ENCODE results near the gene KCNMA1. TPM values are rescaled to one million over a fixed set of nuclear protein-coding genes. Genes with fewer than 3 reads are reported as not detected.

Gene KCNMA1
- total and polyA plus RNA-seq, 9 of the 15 experiments (the other 6 are each of a cell fraction or from before 2014, with no cell fraction given): 0.01 to 0.95 (median 0.15) TPM; not detected in 4

DNA sequence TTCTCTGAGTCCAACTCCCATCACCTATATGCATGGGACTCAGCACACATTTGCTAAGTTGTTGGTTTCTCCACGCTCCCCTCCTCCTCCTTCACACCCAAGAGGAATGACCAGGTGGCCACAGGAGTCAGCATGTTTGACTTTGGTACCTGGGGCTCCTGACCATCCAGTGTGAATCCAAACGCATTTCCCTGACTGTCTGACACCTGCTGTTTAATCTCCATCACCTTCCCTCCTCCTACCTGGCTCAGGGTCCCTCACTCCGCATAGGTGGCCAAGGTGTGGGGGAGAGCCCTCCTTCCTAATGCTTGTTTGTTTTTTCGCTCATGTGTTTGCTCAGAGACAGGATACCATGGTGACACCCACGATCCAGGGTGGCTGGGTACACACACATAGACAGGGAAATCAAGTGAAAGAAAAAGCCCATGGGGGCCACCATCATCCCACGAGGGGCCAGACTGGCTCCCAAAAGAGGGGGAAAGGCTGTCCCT, 194.9 kb downstream of the KCNMA1 start (continued):
- TF ChIP-seq, protein P1, sequence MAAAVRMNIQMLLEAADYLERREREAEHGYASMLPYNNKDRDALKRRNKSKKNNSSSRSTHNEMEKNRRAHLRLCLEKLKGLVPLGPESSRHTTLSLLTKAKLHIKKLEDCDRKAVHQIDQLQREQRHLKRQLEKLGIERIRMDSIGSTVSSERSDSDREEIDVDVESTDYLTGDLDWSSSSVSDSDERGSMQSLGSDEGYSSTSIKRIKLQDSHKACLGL (CRISPR knock-in tag; IDR thresholded peaks at IDR 0.05; ENCODE audit: borderline replicate concordance, poor library complexity, severe bottlenecking): no peak
- TF ChIP-seq SAP30 (IDR thresholded peaks at IDR 0.05; ENCODE audit: borderline replicate concordance, insufficient read depth, low read depth, low read length, poor library complexity, severe bottlenecking) (no peak), ETV6 (IDR thresholded peaks at IDR 0.05; ENCODE audit: borderline replicate concordance in 1 of 2, low read depth in 2 of 2, low read length in 1 of 2) (no peak), ETV6 (CRISPR knock-in tag; IDR thresholded peaks at IDR 0.05; ENCODE audit: borderline replicate concordance) (no peak), TCF3 (CRISPR knock-in tag; IDR thresholded peaks at IDR 0.05) (no peak), ZNF436 (CRISPR knock-in tag; IDR thresholded peaks at IDR 0.05) (no peak), SAFB (IDR thresholded peaks at IDR 0.05; ENCODE audit: borderline replicate concordance, low read depth, low read length) (no peak), XRCC5 (IDR thresholded peaks at IDR 0.05; ENCODE audit: low read depth, low read length) (no peak)

- ChIA-PET POLR2A (no interaction called here), CTCF (ENCODE audit: low intra/inter-chr PET ratio) (no interaction called here)
- H3K36me3 ChIP-seq (ENCODE audit: control insufficient read depth, insufficient read depth, low read length): no peaks in the 10 kb centered on the region
- DNase-seq (ENCODE audit: extremely low read depth in 1 of 4, low spot score in 3 of 4) (no peak), ATAC-seq (no peak), FAIRE-seq (no peak)
- H3K9ac ChIP-seq (ENCODE audit: insufficient read depth in 1 of 2, low read depth in 2 of 2, low read length in 2 of 2): no peak overlapping the region
- in situ Hi-C loops (cut with MboI): no loop called here
- no peaks in the 10 kb centered on the region for H3K4me1 ChIP-seq (replicated peaks in 1 of 2; ENCODE audit: control insufficient read depth in 2 of 2, insufficient read depth in 2 of 2, low read length in 2 of 2)
- TF ChIP-seq, protein P2, sequence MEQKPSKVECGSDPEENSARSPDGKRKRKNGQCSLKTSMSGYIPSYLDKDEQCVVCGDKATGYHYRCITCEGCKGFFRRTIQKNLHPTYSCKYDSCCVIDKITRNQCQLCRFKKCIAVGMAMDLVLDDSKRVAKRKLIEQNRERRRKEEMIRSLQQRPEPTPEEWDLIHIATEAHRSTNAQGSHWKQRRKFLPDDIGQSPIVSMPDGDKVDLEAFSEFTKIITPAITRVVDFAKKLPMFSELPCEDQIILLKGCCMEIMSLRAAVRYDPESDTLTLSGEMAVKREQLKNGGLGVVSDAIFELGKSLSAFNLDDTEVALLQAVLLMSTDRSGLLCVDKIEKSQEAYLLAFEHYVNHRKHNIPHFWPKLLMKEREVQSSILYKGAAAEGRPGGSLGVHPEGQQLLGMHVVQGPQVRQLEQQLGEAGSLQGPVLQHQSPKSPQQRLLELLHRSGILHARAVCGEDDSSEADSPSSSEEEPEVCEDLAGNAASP (IDR thresholded peaks at IDR 0.05): no peak
- no peak for TF ChIP-seq ZFX (CRISPR knock-in tag; IDR thresholded peaks at IDR 0.05)
- no peak for TF ChIP-seq FOXM1 (IDR thresholded peaks at IDR 0.05; ENCODE audit: low read depth)
- no peak for TF ChIP-seq FOXM1 (CRISPR knock-in tag; IDR thresholded peaks at IDR 0.05; ENCODE audit: low read depth)
- TF ChIP-seq ZNF24 (IDR thresholded peaks at IDR 0.05): no peak
- H3K27me3 ChIP-seq (ENCODE audit: control insufficient read depth in 2 of 2, insufficient read depth in 2 of 2, low read length in 2 of 2): peaks cover 2 to 8% of the 10 kb centered on the region in 2 experiments; a peak in 2 of 5 replicates
- no peak overlapping the region for H2AFZ ChIP-seq (ENCODE audit: low read depth, low read length)
- H3K9me3 ChIP-seq (replicated peaks; ENCODE audit: control insufficient read depth, insufficient read depth, low read depth, low read length): no peaks in the 10 kb centered on the region
- intact Hi-C loops (cut with micrococcal nuclease): no loop called here
- H3K79me2 ChIP-seq (ENCODE audit: control insufficient read depth, insufficient read depth, low read length): no peaks in the 10 kb centered on the region
- no peaks in the 10 kb centered on the region for H3K9me1 ChIP-seq (ENCODE audit: control insufficient read depth, insufficient read depth, low read length)
- WGBS (ENCODE audit: insufficient coverage, low coverage, missing lambda C conversion rate): under 1% methylated on average over 8 of the region's 8 CpGs
- BruUV-seq (replicated peaks): no TSS peak
- H3K4me2 ChIP-seq (ENCODE audit: insufficient read depth, low read length): no peak overlapping the region
- no peak overlapping the region for H3K27ac ChIP-seq (ENCODE audit: extremely low read depth, low read depth, low read length)
- peaks cover 8% of the 10 kb centered on the region for H4K20me1 ChIP-seq (replicated peaks; ENCODE audit: control insufficient read depth, insufficient read depth, low read length)
- H3K4me3 ChIP-seq: no peak overlapping the region
Observed at GRCh38 chr10:77441353-77442166, 196.0 kb downstream of the KCNMA1 start.
